ENCODE results near the gene KLLN.

GRCh38 chr10:87872828-87873227, 9.5 kb upstream of the KLLN start:
- TF ChIP-seq POLR2AphosphoS5 (IDR thresholded peaks at IDR 0.05; ENCODE audit: borderline replicate concordance, low read depth, low read length) (no peak), EZH2 (IDR thresholded peaks at IDR 0.05) (no peak), FOXP2 (optimal IDR thresholded peaks at IDR 0.05; ENCODE audit: control extremely low read depth, extremely low read length, insufficient read depth) (no peak)
